Kidney epithelial cell (primary cell): ENCODE data around the gene AFAP1L2. TPM values are rescaled to one million over a fixed set of nuclear protein-coding genes. Genes with fewer than 3 reads are reported as not detected.

ENCODE experiments used
- DNase-seq: peaks from one replicate; pipeline ENCODE4 v3.0.0-alpha.2; 2010; ENCODE audit warnings: low read depth
- H3K27me3 ChIP-seq: 2 replicates; pipeline ENCODE4 v1.6.0; 2011; ENCODE audit warnings: low read length; ENCODE audit not compliant: control insufficient read depth, insufficient read depth
- H3K36me3 ChIP-seq: 2 replicates; pipeline ENCODE4 v1.5.1; 2011; ENCODE audit warnings: low read length; ENCODE audit not compliant: control insufficient read depth, insufficient read depth
- H3K4me3 ChIP-seq: 2 replicates; pipeline ENCODE4 v1.5.1; 2011; ENCODE audit warnings: low read depth, mild to moderate bottlenecking, control low read depth, low read length
- CTCF ChIP-seq: IDR thresholded peaks from 2 replicates; pipeline ENCODE4 v1.5.1; 2011; ENCODE audit warnings: mild to moderate bottlenecking, moderate library complexity, low read length, control low read depth, inconsistent platforms; ENCODE audit not compliant: insufficient read depth, poor library complexity, severe bottlenecking
- total RNA-seq: library from RNA; depleted of rRNA; stranded (reverse); fragments of >200 nt; gene quantifications from 2 replicates; pipeline ENCODE4 v1.2.3, GENCODE V29; 2015

The AFAP1L2 gene, protein sequence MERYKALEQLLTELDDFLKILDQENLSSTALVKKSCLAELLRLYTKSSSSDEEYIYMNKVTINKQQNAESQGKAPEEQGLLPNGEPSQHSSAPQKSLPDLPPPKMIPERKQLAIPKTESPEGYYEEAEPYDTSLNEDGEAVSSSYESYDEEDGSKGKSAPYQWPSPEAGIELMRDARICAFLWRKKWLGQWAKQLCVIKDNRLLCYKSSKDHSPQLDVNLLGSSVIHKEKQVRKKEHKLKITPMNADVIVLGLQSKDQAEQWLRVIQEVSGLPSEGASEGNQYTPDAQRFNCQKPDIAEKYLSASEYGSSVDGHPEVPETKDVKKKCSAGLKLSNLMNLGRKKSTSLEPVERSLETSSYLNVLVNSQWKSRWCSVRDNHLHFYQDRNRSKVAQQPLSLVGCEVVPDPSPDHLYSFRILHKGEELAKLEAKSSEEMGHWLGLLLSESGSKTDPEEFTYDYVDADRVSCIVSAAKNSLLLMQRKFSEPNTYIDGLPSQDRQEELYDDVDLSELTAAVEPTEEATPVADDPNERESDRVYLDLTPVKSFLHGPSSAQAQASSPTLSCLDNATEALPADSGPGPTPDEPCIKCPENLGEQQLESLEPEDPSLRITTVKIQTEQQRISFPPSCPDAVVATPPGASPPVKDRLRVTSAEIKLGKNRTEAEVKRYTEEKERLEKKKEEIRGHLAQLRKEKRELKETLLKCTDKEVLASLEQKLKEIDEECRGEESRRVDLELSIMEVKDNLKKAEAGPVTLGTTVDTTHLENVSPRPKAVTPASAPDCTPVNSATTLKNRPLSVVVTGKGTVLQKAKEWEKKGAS
- 8.1 and 10.2 TPM in 2 replicates for total RNA-seq

DNA sequence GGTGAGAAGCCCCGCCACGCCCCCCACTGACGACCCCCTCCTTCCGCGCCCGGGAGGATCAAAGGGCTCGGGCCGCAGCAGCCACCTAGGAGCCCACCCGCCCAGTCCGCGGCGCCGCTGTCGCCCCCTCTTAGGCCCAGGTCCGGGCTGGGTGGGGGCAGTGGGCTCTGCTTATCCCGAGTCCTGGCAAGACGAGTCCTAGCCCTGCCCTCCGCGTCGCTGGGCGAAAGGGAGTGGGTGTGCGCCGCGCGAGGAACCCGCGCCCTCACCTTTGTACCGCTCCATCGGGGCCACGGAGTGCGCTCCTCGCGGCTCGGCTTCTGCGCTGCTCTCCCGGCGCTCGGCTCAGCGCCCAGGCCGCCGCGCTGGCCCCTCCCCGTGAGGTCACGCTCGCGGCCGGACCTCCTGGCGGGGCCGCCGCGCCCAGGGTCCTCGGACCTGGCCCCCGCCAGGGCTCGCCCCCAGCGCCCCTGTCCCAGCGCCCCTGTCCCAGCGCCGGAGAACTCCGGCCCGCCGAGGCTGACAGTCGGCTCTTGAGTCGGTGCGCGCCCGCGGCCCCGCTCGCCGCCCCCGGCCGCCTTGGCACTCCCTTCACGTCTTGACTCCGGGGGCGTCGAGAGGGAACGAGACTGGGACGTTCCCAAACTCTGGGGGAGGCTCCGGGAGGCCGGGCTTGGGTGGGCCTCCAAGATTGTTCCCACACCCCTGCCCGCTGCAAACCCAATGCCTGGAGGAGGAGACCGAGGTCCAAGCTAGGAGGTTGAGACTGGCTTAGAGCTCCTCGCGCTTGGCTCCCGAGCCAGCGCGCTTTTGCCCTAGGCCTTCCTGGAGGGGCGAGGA, at the start of gene AFAP1L2:
TSS of gene AFAP1L2 (minus strand) at position 332 of the 840 bp plus-strand sequence. CDS start at position 285, 47 bp downstream.
- peak within 1 kb of the TSS; percentile 78 for H3K4me3 ChIP-seq
- DNase-seq: no peak
- TF ChIP-seq CTCF: no peak
- no peaks in the 10 kb centered on the region for H3K36me3 ChIP-seq
- H3K27me3 ChIP-seq: no peaks in the 10 kb centered on the region

DNA sequence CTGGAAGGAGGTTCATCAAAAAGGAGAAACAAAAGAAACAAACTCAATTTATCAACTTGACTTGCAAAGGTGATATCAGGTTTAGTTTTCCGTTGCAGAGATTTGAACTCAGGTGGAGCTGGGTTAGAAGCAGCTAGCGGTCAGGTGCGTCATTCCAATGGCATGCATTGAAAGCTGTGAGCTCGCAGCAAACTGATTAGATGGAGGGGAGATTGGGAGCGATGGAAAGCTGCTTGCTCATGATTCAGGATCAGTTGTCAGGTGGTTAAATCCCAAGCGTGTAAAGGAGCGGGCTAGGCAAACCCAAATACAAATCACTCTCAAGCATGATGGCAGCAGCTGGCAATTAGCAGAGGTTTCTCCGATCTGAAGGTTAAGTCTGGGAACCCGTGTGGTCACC, 49.3 kb upstream of the AFAP1L2 start:
- Histone ChIP-seq H3K27me3 (no peaks in the 10 kb centered on the region), H3K4me3 (no peak overlapping the region), H3K36me3 (peaks cover 2% of the 10 kb centered on the region)
- no peak for TF ChIP-seq CTCF
- no peak for DNase-seq

DNA sequence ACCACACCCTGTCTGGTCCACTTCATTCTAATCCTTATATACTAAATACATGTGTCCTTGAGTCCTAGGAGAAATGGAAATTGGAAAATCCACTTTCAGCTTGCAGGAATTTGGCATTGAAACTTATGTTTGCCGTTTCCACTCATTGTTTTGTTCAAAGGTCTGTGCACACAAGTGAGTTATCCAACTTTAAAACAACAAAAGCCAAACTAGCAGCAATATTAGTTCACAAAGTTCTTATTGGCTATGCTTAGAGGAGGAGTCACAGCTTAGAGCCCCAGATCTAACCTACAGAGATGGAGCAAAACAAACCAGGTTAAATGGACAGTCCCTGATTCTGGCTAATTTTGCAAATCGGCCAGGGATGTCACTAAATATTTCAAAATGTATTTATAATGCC, 44.6 kb upstream of the AFAP1L2 start:
- Histone ChIP-seq H3K27me3 (no peaks in the 10 kb centered on the region), H3K4me3 (no peak overlapping the region), H3K36me3 (peaks cover 3% of the 10 kb centered on the region)
- no peak for TF ChIP-seq CTCF
- no peak for DNase-seq

GRCh38 chr10:114445332-114445731, 41.0 kb upstream of the AFAP1L2 start:
- Histone ChIP-seq H3K36me3 (peaks cover 2% of the 10 kb centered on the region), H3K27me3 (no peaks in the 10 kb centered on the region)
- TF ChIP-seq CTCF: no peak

DNA sequence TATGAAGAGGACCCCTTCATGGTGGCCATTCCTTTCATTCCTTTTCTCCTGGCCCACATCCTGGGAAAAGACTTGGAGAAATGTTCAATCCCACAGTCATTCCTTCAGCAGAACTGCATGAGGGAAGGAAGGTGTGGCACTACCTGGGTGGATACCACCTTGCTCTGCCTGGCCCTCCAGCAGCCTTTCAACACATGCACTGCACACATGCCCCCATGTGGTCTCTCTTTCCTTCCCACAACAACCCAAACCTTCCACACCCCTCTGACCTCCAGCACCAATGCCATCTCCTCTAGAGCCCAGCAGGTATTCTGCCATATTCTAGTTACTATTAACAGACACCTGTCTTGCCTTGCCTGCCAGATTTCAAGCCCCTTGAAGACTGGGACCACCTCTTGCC, 40.5 kb upstream of the AFAP1L2 start:
- H3K36me3 ChIP-seq: peaks cover 2% of the 10 kb centered on the region

More at GRCh38 chr10:114445332-114445731, 41.0 kb upstream of the AFAP1L2 start:
- H3K4me3 ChIP-seq: no peak overlapping the region
- no peak for DNase-seq

More for the DNA sequence above, 40.5 kb upstream of the AFAP1L2 start:
- no peak for TF ChIP-seq CTCF
- DNase-seq: no peak
- H3K27me3 ChIP-seq: no peaks in the 10 kb centered on the region
- no peak overlapping the region for H3K4me3 ChIP-seq
